Liver (tissue), 9 donors: ENCODE data around the gene CMTM5. TPM values are rescaled to one million over a fixed set of nuclear protein-coding genes. Genes with fewer than 3 reads are reported as not detected.

Experiments
- DNase-seq: peaks from one replicate; pipeline ENCODE4 v3.0.0-alpha.2; 2017; ENCODE audit warnings: low spot score
- H3K27ac ChIP-seq, 2 donors: one replicate each; pipeline ENCODE4 v1.7.0; 2013; ENCODE audit warnings: inconsistent platforms in 2 of 2, low read length in 2 of 2, control low read depth in 1 of 2, low read depth in 1 of 2, mild to moderate bottlenecking in 1 of 2
- H3K27me3 ChIP-seq, 4 donors: one replicate each; pipeline versions ENCODE4 v1.6.1 to v1.7.0; 2013; ENCODE audit warnings: low read length in 3 of 4, inconsistent platforms in 1 of 4, mild to moderate bottlenecking in 1 of 4, moderate library complexity in 1 of 4; ENCODE audit not compliant: control insufficient read depth in 4 of 4, insufficient read depth in 4 of 4
- H3K36me3 ChIP-seq, 4 donors: one replicate each; pipeline versions ENCODE4 v1.6.1 to v1.7.0; 2013; ENCODE audit warnings: low read length in 3 of 4, mild to moderate bottlenecking in 3 of 4, low read depth in 1 of 4, moderate library complexity in 1 of 4; ENCODE audit not compliant: control insufficient read depth in 4 of 4, insufficient read depth in 3 of 4
- H3K4me1 ChIP-seq, 4 donors: one replicate each; pipeline versions ENCODE4 v1.6.1 to v1.7.0; 2013; ENCODE audit warnings: low read length in 3 of 4, mild to moderate bottlenecking in 3 of 4, moderate library complexity in 1 of 4; ENCODE audit not compliant: control insufficient read depth in 4 of 4, insufficient read depth in 4 of 4
- H3K4me3 ChIP-seq, 3 donors: one replicate each; pipeline versions ENCODE4 v1.6.1 to v1.7.0; 2013; ENCODE audit warnings: low read length in 3 of 3, control low read depth in 1 of 3, low read depth in 1 of 3, mild to moderate bottlenecking in 1 of 3
- H3K9ac ChIP-seq, 2 donors: one replicate each; pipeline ENCODE4 v1.7.0; 2013; ENCODE audit warnings: low read length in 2 of 2, mild to moderate bottlenecking in 2 of 2, moderate library complexity in 2 of 2, control low read depth in 1 of 2, low read depth in 1 of 2
- H3K9me3 ChIP-seq, 4 donors: one replicate each; pipeline versions ENCODE4 v1.6.1 to v1.7.0; 2013; ENCODE audit warnings: low read length in 3 of 4; ENCODE audit not compliant: control insufficient read depth in 4 of 4
- ATF3 ChIP-seq: IDR thresholded peaks from 2 replicates; pipeline ENCODE4 v1.6.1; 2016; ENCODE audit warnings: antibody characterized with exemption
- CTCF ChIP-seq: fragments of 150-350 bp; IDR thresholded peaks from 2 replicates; pipeline ENCODE4 v1.5.1; 2017; ENCODE audit warnings: improper control_type of control experiment, low read depth, low read length; ENCODE audit not compliant: missing input control
- EGR1 ChIP-seq, 2 donors: IDR thresholded peaks; 2 replicates each; pipeline ENCODE4 v1.6.1; 2016 to 2018; ENCODE audit warnings: antibody characterized with exemption in 2 of 2, low read depth in 2 of 2
- FOXA1 ChIP-seq: IDR thresholded peaks from 2 replicates; pipeline ENCODE4 v1.6.1; 2016; ENCODE audit warnings: antibody characterized with exemption
- FOXA2 ChIP-seq: IDR thresholded peaks from 2 replicates; pipeline ENCODE4 v1.6.1; 2016; ENCODE audit warnings: antibody characterized with exemption
- GABPA ChIP-seq, 2 donors: IDR thresholded peaks in 1 of 2; conservative IDR thresholded peaks in 1 of 2; 2 replicates each; pipeline ENCODE4 v1.6.1; 2016; ENCODE audit warnings: antibody characterized with exemption in 2 of 2, mild to moderate bottlenecking in 1 of 2, moderate library complexity in 1 of 2
- HNF4A ChIP-seq, 2 donors: conservative IDR thresholded peaks; 2 replicates each; pipeline ENCODE4 v1.6.1; 2016; ENCODE audit warnings: antibody characterized with exemption in 2 of 2, mild to moderate bottlenecking in 2 of 2
- HNF4G ChIP-seq: IDR thresholded peaks from 2 replicates; pipeline ENCODE4 v1.6.1; 2016; ENCODE audit warnings: antibody characterized with exemption
- JUND ChIP-seq, 2 donors: IDR thresholded peaks; 2 replicates each; pipeline ENCODE4 v1.6.1; 2016; ENCODE audit warnings: antibody characterized with exemption in 2 of 2
- MAX ChIP-seq: IDR thresholded peaks from 2 replicates; pipeline ENCODE4 v1.6.1; 2016; ENCODE audit warnings: antibody characterized with exemption
- NR2F2 ChIP-seq: IDR thresholded peaks from 2 replicates; pipeline ENCODE4 v1.6.1; 2016; ENCODE audit warnings: antibody characterized with exemption
- RAD21 ChIP-seq, 2 donors: IDR thresholded peaks; 2 replicates each; pipeline ENCODE4 v1.6.1; 2016; ENCODE audit warnings: antibody characterized with exemption in 2 of 2, mild to moderate bottlenecking in 2 of 2
- RXRA ChIP-seq, 2 donors: IDR thresholded peaks; 2 replicates each; pipeline ENCODE4 v1.6.1; 2017 to 2018; ENCODE audit warnings: antibody characterized with exemption in 2 of 2, mild to moderate bottlenecking in 1 of 2
- SP1 ChIP-seq: IDR thresholded peaks from 2 replicates; pipeline ENCODE4 v1.6.1; 2018; ENCODE audit warnings: antibody characterized with exemption, mild to moderate bottlenecking
- TAF1 ChIP-seq: conservative IDR thresholded peaks from 2 replicates; pipeline ENCODE4 v1.6.1; 2016; ENCODE audit warnings: antibody characterized with exemption, mild to moderate bottlenecking
- YY1 ChIP-seq: IDR thresholded peaks from 2 replicates; pipeline ENCODE4 v1.6.1; 2016; ENCODE audit warnings: antibody characterized with exemption, mild to moderate bottlenecking
- WGBS: extraction: QIAGEN DNeasy Blood & Tissue Kit; methylation state at CpG from one replicate; pipeline ENCODE4 v1.1.7; 2013; 5-methylcytosine and 5-hydroxymethylcytosine counted together
- polyA plus RNA-seq, 2 donors: library from polyadenylated mRNA; stranded (reverse) in 1 of 2; unstranded in 1 of 2; fragments of 200-250 nt in 1 of 2; fragments of >200 nt in 1 of 2; fragmentation: Nextera tagmentation in 1 of 2; extraction: Ambion mirVana in 1 of 2; gene quantifications; one replicate each; pipeline versions ENCODE4 v1.2.1 to v1.2.3, GENCODE V29; 2013 to 2015
- total RNA-seq, 2 donors: library from RNA; depleted of rRNA; stranded (reverse); fragments of >200 nt; gene quantifications; one replicate each; pipeline ENCODE4 v1.2.3, GENCODE V29; 2014
- TF ChIP-seq, protein P1 (sequence below): IDR thresholded peaks from 2 replicates; pipeline ENCODE4 v1.6.1; 2016; ENCODE audit warnings: antibody characterized with exemption
- TF ChIP-seq, protein P2 (sequence below): IDR thresholded peaks from 2 replicates; pipeline ENCODE4 v1.6.1; 2016; ENCODE audit warnings: antibody characterized with exemption, mild to moderate bottlenecking
- donor health status: healthy.
- donor health status: healthy.
- donor health status: healthy.
- donor health status: healthy.
- donor health status: healthy.

CMTM5 gene
- total and polyA plus RNA-seq, 4 donors = 0.22 to 5.5 TPM; not detected in 2

- H3K36me3 ChIP-seq = no peaks in the 10 kb centered on the region
- 83% methylated on average over 1 of the region's 1 CpG for WGBS
- TF ChIP-seq FOXA1 (no peak), CTCF (no peak), EGR1 (IDR thresholded peaks at IDR 0.05; ENCODE audit: low read depth in 2 of 2) (no peak), HNF4A (conservative IDR thresholded peaks at IDR 0.05) (no peak), RAD21 (IDR thresholded peaks at IDR 0.05) (no peak), ATF3 (no peak), JUND (IDR thresholded peaks at IDR 0.05) (no peak), SP1 (no peak), MAX (no peak), NR2F2 (no peak), GABPA (IDR thresholded peaks at IDR 0.05 in 1 of 2, conservative IDR thresholded peaks at IDR 0.05 in 1 of 2) (no peak), RXRA (IDR thresholded peaks at IDR 0.05) (no peak)
- no peaks in the 10 kb centered on the region for H3K9me3 ChIP-seq
- H3K4me1 ChIP-seq = no peaks in the 10 kb centered on the region
- H3K9ac ChIP-seq = no peak overlapping the region
- H3K4me3 ChIP-seq = no peak overlapping the region
- H3K27me3 ChIP-seq = no peaks in the 10 kb centered on the region
- no peak overlapping the region for H3K27ac ChIP-seq
- no peak for DNase-seq
These were observed 5.0 kb upstream of the CMTM5 start for GRCh38 chr14:23371865-23372264.

GRCh38 chr14:23372509-23372908 lies 4.3 kb upstream of the CMTM5 start, which contains the start of gene IL25:
Gene IL25 (plus strand): TSS chr14:23372809.
- H3K4me3 ChIP-seq = no peak within 1 kb of the TSS
- H3K9ac ChIP-seq = no peak within 1 kb of the TSS
- H3K4me1 ChIP-seq = no peaks in the 10 kb centered on the region
- H3K36me3 ChIP-seq = no peaks in the 10 kb centered on the region
- no peak within 1 kb of the TSS for H3K27ac ChIP-seq
- WGBS = 77% methylated on average over 2 of the region's 2 CpGs
- no peaks in the 10 kb centered on the region for H3K9me3 ChIP-seq
- no peaks in the 10 kb centered on the region for H3K27me3 ChIP-seq
- TF ChIP-seq JUND (IDR thresholded peaks at IDR 0.05) = no peak
- no peak for TF ChIP-seq ATF3
- no peak for TF ChIP-seq GABPA (IDR thresholded peaks at IDR 0.05 in 1 of 2, conservative IDR thresholded peaks at IDR 0.05 in 1 of 2)
- no peak for TF ChIP-seq TAF1
- no peak for TF ChIP-seq YY1
- TF ChIP-seq CTCF = no peak
- no peak for TF ChIP-seq NR2F2
- no peak for TF ChIP-seq SP1
- TF ChIP-seq MAX = no peak
- no peak for TF ChIP-seq RXRA (IDR thresholded peaks at IDR 0.05)
- TF ChIP-seq, protein P1, sequence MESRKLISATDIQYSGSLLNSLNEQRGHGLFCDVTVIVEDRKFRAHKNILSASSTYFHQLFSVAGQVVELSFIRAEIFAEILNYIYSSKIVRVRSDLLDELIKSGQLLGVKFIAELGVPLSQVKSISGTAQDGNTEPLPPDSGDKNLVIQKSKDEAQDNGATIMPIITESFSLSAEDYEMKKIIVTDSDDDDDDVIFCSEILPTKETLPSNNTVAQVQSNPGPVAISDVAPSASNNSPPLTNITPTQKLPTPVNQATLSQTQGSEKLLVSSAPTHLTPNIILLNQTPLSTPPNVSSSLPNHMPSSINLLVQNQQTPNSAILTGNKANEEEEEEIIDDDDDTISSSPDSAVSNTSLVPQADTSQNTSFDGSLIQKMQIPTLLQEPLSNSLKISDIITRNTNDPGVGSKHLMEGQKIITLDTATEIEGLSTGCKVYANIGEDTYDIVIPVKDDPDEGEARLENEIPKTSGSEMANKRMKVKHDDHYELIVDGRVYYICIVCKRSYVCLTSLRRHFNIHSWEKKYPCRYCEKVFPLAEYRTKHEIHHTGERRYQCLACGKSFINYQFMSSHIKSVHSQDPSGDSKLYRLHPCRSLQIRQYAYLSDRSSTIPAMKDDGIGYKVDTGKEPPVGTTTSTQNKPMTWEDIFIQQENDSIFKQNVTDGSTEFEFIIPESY = no peak
- TF ChIP-seq, protein P2, sequence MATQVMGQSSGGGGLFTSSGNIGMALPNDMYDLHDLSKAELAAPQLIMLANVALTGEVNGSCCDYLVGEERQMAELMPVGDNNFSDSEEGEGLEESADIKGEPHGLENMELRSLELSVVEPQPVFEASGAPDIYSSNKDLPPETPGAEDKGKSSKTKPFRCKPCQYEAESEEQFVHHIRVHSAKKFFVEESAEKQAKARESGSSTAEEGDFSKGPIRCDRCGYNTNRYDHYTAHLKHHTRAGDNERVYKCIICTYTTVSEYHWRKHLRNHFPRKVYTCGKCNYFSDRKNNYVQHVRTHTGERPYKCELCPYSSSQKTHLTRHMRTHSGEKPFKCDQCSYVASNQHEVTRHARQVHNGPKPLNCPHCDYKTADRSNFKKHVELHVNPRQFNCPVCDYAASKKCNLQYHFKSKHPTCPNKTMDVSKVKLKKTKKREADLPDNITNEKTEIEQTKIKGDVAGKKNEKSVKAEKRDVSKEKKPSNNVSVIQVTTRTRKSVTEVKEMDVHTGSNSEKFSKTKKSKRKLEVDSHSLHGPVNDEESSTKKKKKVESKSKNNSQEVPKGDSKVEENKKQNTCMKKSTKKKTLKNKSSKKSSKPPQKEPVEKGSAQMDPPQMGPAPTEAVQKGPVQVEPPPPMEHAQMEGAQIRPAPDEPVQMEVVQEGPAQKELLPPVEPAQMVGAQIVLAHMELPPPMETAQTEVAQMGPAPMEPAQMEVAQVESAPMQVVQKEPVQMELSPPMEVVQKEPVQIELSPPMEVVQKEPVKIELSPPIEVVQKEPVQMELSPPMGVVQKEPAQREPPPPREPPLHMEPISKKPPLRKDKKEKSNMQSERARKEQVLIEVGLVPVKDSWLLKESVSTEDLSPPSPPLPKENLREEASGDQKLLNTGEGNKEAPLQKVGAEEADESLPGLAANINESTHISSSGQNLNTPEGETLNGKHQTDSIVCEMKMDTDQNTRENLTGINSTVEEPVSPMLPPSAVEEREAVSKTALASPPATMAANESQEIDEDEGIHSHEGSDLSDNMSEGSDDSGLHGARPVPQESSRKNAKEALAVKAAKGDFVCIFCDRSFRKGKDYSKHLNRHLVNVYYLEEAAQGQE = no peak
- no peak for TF ChIP-seq FOXA2
- no peak for TF ChIP-seq RAD21 (IDR thresholded peaks at IDR 0.05)
- TF ChIP-seq HNF4A (conservative IDR thresholded peaks at IDR 0.05) = no peak
- no peak for TF ChIP-seq HNF4G
- TF ChIP-seq FOXA1 = no peak
- TF ChIP-seq EGR1 (IDR thresholded peaks at IDR 0.05; ENCODE audit: low read depth in 2 of 2) = no peak
- DNase-seq = no peak
